Measurements from ENCODE around the gene LEKR1. TPM values are rescaled to one million over a fixed set of nuclear protein-coding genes. Genes with fewer than 3 reads are reported as not detected.
"Not testable (repeated sequence)": the region's sequence is repeated elsewhere in the genome, so short reads cannot be mapped to it uniquely, and the experiment has no call there.

Gene LEKR1
- total RNA-seq, 1 donor from 2014 or later = 0.27 TPM

DNA sequence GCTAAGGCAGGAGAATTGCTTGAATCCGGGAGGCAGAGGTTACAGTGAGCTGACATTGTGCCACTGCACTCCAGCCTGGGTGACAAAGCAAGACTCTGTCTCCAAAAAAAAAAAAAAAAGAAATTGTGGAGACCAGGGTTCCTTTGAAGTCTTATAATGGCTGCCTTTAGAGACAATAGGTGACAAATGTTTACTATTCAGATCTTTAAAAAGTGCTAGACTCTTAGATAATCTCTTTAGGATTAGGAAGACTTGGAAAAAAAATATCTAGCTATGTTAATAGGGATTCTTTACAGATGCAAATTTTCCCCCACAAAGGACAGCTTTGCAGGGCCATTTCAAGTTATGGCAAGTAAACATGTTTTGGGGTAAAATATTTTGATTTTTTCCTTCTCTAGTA is 71.7 kb downstream of the LEKR1 start:
- H3K4me3 Mint-ChIP-seq (ENCODE audit: unreplicated experiment) = not testable (repeated sequence)

GRCh38 chr3:156898296-156898880 is 72.2 kb downstream of the LEKR1 start:
- no peak overlapping the region for H3K27ac ChIP-seq (ENCODE audit: low read depth, low read length)
- H3K27me3 ChIP-seq (ENCODE audit: insufficient read depth, low read length) = no peaks in the 10 kb centered on the region
- Mint-ChIP-seq H3K9me3 (ENCODE audit: unreplicated experiment) (peaks cover 8% of the 10 kb centered on the region), H3K36me3 (ENCODE audit: low read depth, unreplicated experiment) (no peaks in the 10 kb centered on the region), H3K4me3 (ENCODE audit: unreplicated experiment) (no peak overlapping the region), H3K27ac (ENCODE audit: unreplicated experiment) (no peak overlapping the region), H3K4me1 (ENCODE audit: low read depth, unreplicated experiment) (no peaks in the 10 kb centered on the region), H3K27me3 (ENCODE audit: low read depth, unreplicated experiment) (no peaks in the 10 kb centered on the region)
- H3K9me3 ChIP-seq (ENCODE audit: insufficient read depth, low read depth, low read length) = no peaks in the 10 kb centered on the region
- no peaks in the 10 kb centered on the region for H3K36me3 ChIP-seq (ENCODE audit: insufficient read depth, low read length)
- H3K79me2 ChIP-seq (ENCODE audit: insufficient read depth, low read length) = no peaks in the 10 kb centered on the region
- no peaks in the 10 kb centered on the region for H3K4me1 ChIP-seq (ENCODE audit: insufficient read depth, low read length)
- H3K4me2 ChIP-seq (ENCODE audit: low read length) = no peak overlapping the region
- no peak overlapping the region for H3K4me3 ChIP-seq (ENCODE audit: insufficient read depth, low read depth, low read length)
- no peak for TF ChIP-seq EZH2 (IDR thresholded peaks at IDR 0.05; ENCODE audit: insufficient read depth, low read length)
- TF ChIP-seq, protein P1, sequence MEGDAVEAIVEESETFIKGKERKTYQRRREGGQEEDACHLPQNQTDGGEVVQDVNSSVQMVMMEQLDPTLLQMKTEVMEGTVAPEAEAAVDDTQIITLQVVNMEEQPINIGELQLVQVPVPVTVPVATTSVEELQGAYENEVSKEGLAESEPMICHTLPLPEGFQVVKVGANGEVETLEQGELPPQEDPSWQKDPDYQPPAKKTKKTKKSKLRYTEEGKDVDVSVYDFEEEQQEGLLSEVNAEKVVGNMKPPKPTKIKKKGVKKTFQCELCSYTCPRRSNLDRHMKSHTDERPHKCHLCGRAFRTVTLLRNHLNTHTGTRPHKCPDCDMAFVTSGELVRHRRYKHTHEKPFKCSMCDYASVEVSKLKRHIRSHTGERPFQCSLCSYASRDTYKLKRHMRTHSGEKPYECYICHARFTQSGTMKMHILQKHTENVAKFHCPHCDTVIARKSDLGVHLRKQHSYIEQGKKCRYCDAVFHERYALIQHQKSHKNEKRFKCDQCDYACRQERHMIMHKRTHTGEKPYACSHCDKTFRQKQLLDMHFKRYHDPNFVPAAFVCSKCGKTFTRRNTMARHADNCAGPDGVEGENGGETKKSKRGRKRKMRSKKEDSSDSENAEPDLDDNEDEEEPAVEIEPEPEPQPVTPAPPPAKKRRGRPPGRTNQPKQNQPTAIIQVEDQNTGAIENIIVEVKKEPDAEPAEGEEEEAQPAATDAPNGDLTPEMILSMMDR (IDR thresholded peaks at IDR 0.05; ENCODE audit: insufficient read depth, low read depth, low read length) = no peak
- no peak overlapping the region for H3K9ac ChIP-seq (ENCODE audit: low read length)
- FAIRE-seq (no peak), DNase-seq (ENCODE audit: low read depth) (peak; percentile 30)
- no peaks in the 10 kb centered on the region for H4K20me1 ChIP-seq (ENCODE audit: insufficient read depth, low read length)
- H2AFZ ChIP-seq (ENCODE audit: low read depth, low read length) = no peak overlapping the region

More for the DNA sequence above, 71.7 kb downstream of the LEKR1 start:
- H3K4me1 ChIP-seq (ENCODE audit: insufficient read depth, low read length); H3K9me3 ChIP-seq (ENCODE audit: insufficient read depth, low read depth, low read length); H2AFZ ChIP-seq (ENCODE audit: low read depth, low read length); H3K27ac ChIP-seq (ENCODE audit: low read depth, low read length); H4K20me1 ChIP-seq (ENCODE audit: insufficient read depth, low read length); DNase-seq (ENCODE audit: low read depth); H3K4me2 ChIP-seq (ENCODE audit: low read length); H3K27me3 ChIP-seq (ENCODE audit: insufficient read depth, low read length); H3K36me3 ChIP-seq (ENCODE audit: insufficient read depth, low read length); H3K9me3 Mint-ChIP-seq (ENCODE audit: unreplicated experiment); H3K27me3 Mint-ChIP-seq (ENCODE audit: low read depth, unreplicated experiment); H3K36me3 Mint-ChIP-seq (ENCODE audit: low read depth, unreplicated experiment); H3K79me2 ChIP-seq (ENCODE audit: insufficient read depth, low read length); H3K4me3 ChIP-seq (ENCODE audit: insufficient read depth, low read depth, low read length); H3K27ac Mint-ChIP-seq (ENCODE audit: unreplicated experiment); FAIRE-seq; H3K9ac ChIP-seq (ENCODE audit: low read length); H3K4me1 Mint-ChIP-seq (ENCODE audit: low read depth, unreplicated experiment): not testable (repeated sequence)

DNA sequence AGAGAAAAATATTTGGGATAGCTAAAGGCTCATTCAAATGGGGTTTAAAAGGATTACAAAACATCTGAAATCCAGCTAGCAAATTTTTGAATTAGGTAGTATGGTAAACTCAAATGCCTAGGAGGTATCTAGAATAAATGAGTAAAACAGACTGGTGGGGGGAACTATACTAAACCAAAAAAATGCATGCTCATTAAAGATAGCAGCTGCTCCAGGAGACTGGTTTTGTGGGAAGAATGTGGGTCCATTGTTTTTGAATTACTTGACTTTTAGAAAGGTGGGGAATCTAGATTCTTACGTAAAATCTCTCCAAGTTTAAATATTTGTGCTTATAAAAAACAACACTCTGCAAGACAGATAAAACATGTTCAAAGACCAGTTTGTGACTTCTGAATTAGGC is 73.8 kb downstream of the LEKR1 start:
- H3K4me3 Mint-ChIP-seq (ENCODE audit: unreplicated experiment) = no peak overlapping the region
- DNase-seq (ENCODE audit: low read depth) = peak; percentile 81

More for the DNA sequence above, 73.8 kb downstream of the LEKR1 start:
- Histone ChIP-seq H3K4me2 (ENCODE audit: low read length) (no peak overlapping the region), H3K79me2 (ENCODE audit: insufficient read depth, low read length) (no peaks in the 10 kb centered on the region), H3K4me1 (ENCODE audit: insufficient read depth, low read length) (no peaks in the 10 kb centered on the region), H3K27ac (ENCODE audit: low read depth, low read length) (no peak overlapping the region), H2AFZ (ENCODE audit: low read depth, low read length) (no peak overlapping the region), H3K27me3 (ENCODE audit: insufficient read depth, low read length) (no peaks in the 10 kb centered on the region), H3K9ac (ENCODE audit: low read length) (no peak overlapping the region), H3K36me3 (ENCODE audit: insufficient read depth, low read length) (no peaks in the 10 kb centered on the region), H3K9me3 (ENCODE audit: insufficient read depth, low read depth, low read length) (no peaks in the 10 kb centered on the region), H3K4me3 (ENCODE audit: insufficient read depth, low read depth, low read length) (no peak overlapping the region), H4K20me1 (ENCODE audit: insufficient read depth, low read length) (no peaks in the 10 kb centered on the region)
- H3K27ac Mint-ChIP-seq (ENCODE audit: unreplicated experiment) = no peak overlapping the region
- H3K27me3 Mint-ChIP-seq (ENCODE audit: low read depth, unreplicated experiment) = no peaks in the 10 kb centered on the region
- no peaks in the 10 kb centered on the region for H3K4me1 Mint-ChIP-seq (ENCODE audit: low read depth, unreplicated experiment)
- peaks cover 1% of the 10 kb centered on the region for H3K9me3 Mint-ChIP-seq (ENCODE audit: unreplicated experiment)
- no peaks in the 10 kb centered on the region for H3K36me3 Mint-ChIP-seq (ENCODE audit: low read depth, unreplicated experiment)
- peak; percentile 80 for FAIRE-seq
- TF ChIP-seq, protein P1 (IDR thresholded peaks at IDR 0.05; ENCODE audit: insufficient read depth, low read depth, low read length) = no peak
- no peak for TF ChIP-seq EZH2 (IDR thresholded peaks at IDR 0.05; ENCODE audit: insufficient read depth, low read length)
